GM10266 (cell line): ENCODE measurements around the gene BCAS3.

Experiments used
- DNase-seq: peaks from one replicate; pipeline ENCODE4 v3.0.0; 2012; ENCODE audit errors: extremely low spot score
- CTCF ChIP-seq: IDR thresholded peaks from 2 replicates; pipeline ENCODE4 v1.5.1; 2012; ENCODE audit warnings: mild to moderate bottlenecking, low read depth; ENCODE audit not compliant: control insufficient read depth, insufficient read depth; ENCODE audit errors: missing control alignments

Gene BCAS3

GRCh38 chr17:61383689-61384201 is 706.1 kb downstream of the BCAS3 start:
- DNase-seq: no peak
- TF ChIP-seq CTCF: no peak

GRCh38 chr17:61384354-61384691 is 706.7 kb downstream of the BCAS3 start:
- no peak for DNase-seq
- TF ChIP-seq CTCF: no peak

- no peak for DNase-seq
- no peak for TF ChIP-seq CTCF
These were observed 707.3 kb downstream of the BCAS3 start for GRCh38 chr17:61384692-61385576.

- DNase-seq: no peak
- no peak for TF ChIP-seq CTCF
These were observed 708.1 kb downstream of the BCAS3 start for GRCh38 chr17:61385577-61386236.

- TF ChIP-seq CTCF: no peak
- DNase-seq: no peak
These were observed 708.6 kb downstream of the BCAS3 start for GRCh38 chr17:61386251-61386650.

- no peak for TF ChIP-seq CTCF
- no peak for DNase-seq
These were observed 709.4 kb downstream of the BCAS3 start for GRCh38 chr17:61387011-61387410.
